Neuronal stem cell (in vitro differentiated cells): ENCODE measurements around the gene CLEC16A.

Experiments
- DNase-seq: peaks from one replicate; pipeline ENCODE4 v3.0.0-alpha.2; 2013; ENCODE audit warnings: low spot score
- H2AFZ ChIP-seq: one replicate; pipeline ENCODE4 v1.6.1; 2013; ENCODE audit warnings: mild to moderate bottlenecking, low read length, inconsistent platforms
- H2AK5ac ChIP-seq: 2 replicates; pipeline ENCODE4 v1.6.1; 2013; ENCODE audit warnings: low read depth, mild to moderate bottlenecking, inconsistent platforms, low read length, moderate library complexity, mixed read lengths
- H2BK120ac ChIP-seq: 2 replicates; pipeline ENCODE4 v1.6.1; 2013; ENCODE audit warnings: low read depth, mild to moderate bottlenecking, inconsistent platforms, low read length, moderate library complexity, mixed read lengths
- H2BK12ac ChIP-seq: one replicate; pipeline ENCODE4 v1.6.1; 2013; ENCODE audit warnings: low read length, inconsistent platforms
- H2BK15ac ChIP-seq: 2 replicates; pipeline ENCODE4 v1.6.1; 2013; ENCODE audit warnings: mild to moderate bottlenecking, low read length, inconsistent platforms, mixed read lengths
- H2BK5ac ChIP-seq: one replicate; pipeline ENCODE4 v1.6.1; 2013; ENCODE audit warnings: inconsistent platforms, mild to moderate bottlenecking, low read length, moderate library complexity
- H3K14ac ChIP-seq: one replicate; pipeline ENCODE4 v1.6.1; 2013; ENCODE audit warnings: low read length, inconsistent platforms
- H3K18ac ChIP-seq: 2 replicates; pipeline ENCODE4 v1.6.1; 2013; ENCODE audit warnings: low read length, inconsistent platforms
- H3K23ac ChIP-seq: 2 replicates; pipeline ENCODE4 v1.6.1; 2013; ENCODE audit warnings: low read depth, mild to moderate bottlenecking, mixed read lengths, low read length, inconsistent platforms; ENCODE audit not compliant: poor library complexity
- H3K27ac ChIP-seq: replicated peaks from 3 replicates; pipeline ENCODE4 v1.5.1; 2013; ENCODE audit warnings: low read length, inconsistent platforms
- H3K27me3 ChIP-seq, 3 experiments: 2 replicates each; pipeline ENCODE4 v1.6.1; 2013; ENCODE audit warnings: low read length in 3 of 3, mild to moderate bottlenecking in 2 of 3, inconsistent platforms in 1 of 3, low read depth in 1 of 3, mixed read lengths in 1 of 3, moderate library complexity in 1 of 3; ENCODE audit not compliant: control insufficient read depth in 3 of 3, insufficient read depth in 3 of 3
- H3K36me3 ChIP-seq, 2 donors: replicated peaks in 1 of 2; 2 replicates each; pipeline ENCODE4 v1.6.1; 2013; ENCODE audit warnings: low read length in 2 of 2; ENCODE audit not compliant: control insufficient read depth in 2 of 2, insufficient read depth in 2 of 2
- H3K4ac ChIP-seq: 2 replicates; pipeline ENCODE4 v1.6.1; 2013; ENCODE audit warnings: inconsistent platforms, mild to moderate bottlenecking, low read length, moderate library complexity
- H3K4me1 ChIP-seq, 2 donors: 1 replicate in 1 of 2; 2 replicates in 1 of 2; pipeline ENCODE4 v1.6.1; 2013; ENCODE audit warnings: low read length in 2 of 2, low read depth in 1 of 2; ENCODE audit not compliant: control insufficient read depth in 2 of 2, insufficient read depth in 1 of 2
- H3K4me2 ChIP-seq: one replicate; pipeline ENCODE4 v1.6.1; 2013; ENCODE audit warnings: mild to moderate bottlenecking, low read length, inconsistent platforms; ENCODE audit not compliant: insufficient read depth, poor library complexity, severe bottlenecking
- H3K4me3 ChIP-seq, 2 donors: 2 replicates each; pipeline ENCODE4 v1.5.1; 2013; ENCODE audit warnings: low read length in 2 of 2, mild to moderate bottlenecking in 2 of 2, inconsistent platforms in 1 of 2, moderate library complexity in 1 of 2
- H3K79me1 ChIP-seq: one replicate; pipeline ENCODE4 v1.6.1; 2013; ENCODE audit warnings: low read depth, mild to moderate bottlenecking, inconsistent platforms, low read length, moderate library complexity
- H3K9ac ChIP-seq: one replicate; pipeline ENCODE4 v1.6.1; 2013; ENCODE audit warnings: mild to moderate bottlenecking, low read depth, low read length, inconsistent platforms; ENCODE audit not compliant: poor library complexity
- H3K9me3 ChIP-seq, 2 donors: replicated peaks in 1 of 2; 2 replicates each; pipeline versions ENCODE3 to v1.6.1; 2013; ENCODE audit warnings: low read length in 2 of 2, mild to moderate bottlenecking in 2 of 2, inconsistent platforms in 1 of 2, low read depth in 1 of 2, mixed read lengths in 1 of 2, moderate library complexity in 1 of 2; ENCODE audit not compliant: control insufficient read depth in 2 of 2, insufficient read depth in 1 of 2
- H4K8ac ChIP-seq: one replicate; pipeline ENCODE4 v1.6.1; 2013; ENCODE audit warnings: low read depth, mild to moderate bottlenecking, inconsistent platforms, low read length, moderate library complexity
- H4K91ac ChIP-seq: one replicate; pipeline ENCODE4 v1.6.1; 2013; ENCODE audit warnings: low read length, low read depth, mild to moderate bottlenecking, inconsistent platforms; ENCODE audit not compliant: poor library complexity
- WGBS, 2 donors: extraction: QIAGEN DNeasy Blood & Tissue Kit; methylation state at CpG; one replicate each; pipeline ENCODE4 v1.1.7; 2013; ENCODE audit warnings: missing lambda C conversion rate in 2 of 2, mixed read lengths in 1 of 2; ENCODE audit not compliant: insufficient read length in 2 of 2, insufficient replicate concordance in 1 of 2; ENCODE audit errors: extremely low coverage in 2 of 2; 5-methylcytosine and 5-hydroxymethylcytosine counted together

Gene CLEC16A

GRCh38 chr16:11224894-11225676, 280.7 kb downstream of the CLEC16A start:
- no CpG with 5 or more reads among the region's 21 CpGs for WGBS, 2 donors
- H3K9ac ChIP-seq, result no peak overlapping the region
- H2BK15ac ChIP-seq, result no peak overlapping the region
- H3K23ac ChIP-seq, result no peak overlapping the region
- no peak overlapping the region for H2BK5ac ChIP-seq
- H4K91ac ChIP-seq, result no peak overlapping the region
- peak overlapping the region; percentile 11 for H3K18ac ChIP-seq
- H2BK12ac ChIP-seq, result no peak overlapping the region
- no peak overlapping the region for H3K4me2 ChIP-seq
- no peak overlapping the region for H4K8ac ChIP-seq
- H3K4me1 ChIP-seq, result peaks cover 0 to 2% of the 10 kb centered on the region in 2 donors
- no peak overlapping the region for H2AFZ ChIP-seq
- H3K79me1 ChIP-seq, result no peaks in the 10 kb centered on the region
- no peak overlapping the region for H3K4me3 ChIP-seq
- DNase-seq, result no peak
- peak overlapping the region; percentile 4 for H3K14ac ChIP-seq
- no peak overlapping the region for H3K4ac ChIP-seq
- no peaks in the 10 kb centered on the region for H3K9me3 ChIP-seq
- no peaks in the 10 kb centered on the region for H3K36me3 ChIP-seq
- H2BK120ac ChIP-seq, result no peak overlapping the region
- peak overlapping the region; percentile 74 for H2AK5ac ChIP-seq
- no peak overlapping the region for H3K27ac ChIP-seq
- peaks cover 0 to 9% (median 0%) of the 10 kb centered on the region in 3 experiments for H3K27me3 ChIP-seq

GRCh38 chr16:11225677-11226549, 281.5 kb downstream of the CLEC16A start:
- Histone ChIP-seq H3K4me3 (no peak overlapping the region), H2BK15ac (no peak overlapping the region)

GRCh38 chr16:11229432-11229831, 285.1 kb downstream of the CLEC16A start:
- Histone ChIP-seq H3K23ac (no peak overlapping the region), H2AFZ (no peak overlapping the region), H3K4me1 (peaks cover 2 to 5% of the 10 kb centered on the region in 2 donors), H3K4me2 (no peak overlapping the region), H3K4me3 (no peak overlapping the region), H3K27ac (no peak overlapping the region), H3K14ac (no peak overlapping the region), H3K36me3 (no peaks in the 10 kb centered on the region), H3K4ac (no peak overlapping the region), H2BK12ac (no peak overlapping the region), H3K79me1 (no peaks in the 10 kb centered on the region), H3K9ac (no peak overlapping the region), H4K8ac (no peak overlapping the region), H3K18ac (no peak overlapping the region), H3K9me3 (no peaks in the 10 kb centered on the region), H2AK5ac (no peak overlapping the region), H2BK5ac (no peak overlapping the region), H2BK15ac (peak overlapping the region; percentile 8), H2BK120ac (no peak overlapping the region), H4K91ac (no peak overlapping the region), H3K27me3 (peaks cover 0 to 12% (median 0%) of the 10 kb centered on the region in 3 experiments)
- DNase-seq, result no peak
- no CpG with 5 or more reads among the region's 5 CpGs for WGBS, 2 donors

More at GRCh38 chr16:11225677-11226549, 281.5 kb downstream of the CLEC16A start:
- Histone ChIP-seq H3K27me3 (peaks cover 0 to 10% (median 0%) of the 10 kb centered on the region in 3 experiments), H4K91ac (no peak overlapping the region), H3K27ac (no peak overlapping the region), H3K9ac (no peak overlapping the region), H2BK12ac (peak overlapping the region; percentile 58), H3K79me1 (no peaks in the 10 kb centered on the region), H3K36me3 (no peaks in the 10 kb centered on the region), H2AFZ (no peak overlapping the region), H3K18ac (peak overlapping the region; percentile 15), H3K23ac (peak overlapping the region; percentile 0), H3K4ac (no peak overlapping the region), H3K14ac (peak overlapping the region; percentile 4), H3K9me3 (no peaks in the 10 kb centered on the region), H3K4me1 (peaks cover 0 to 2% of the 10 kb centered on the region in 2 donors), H2BK5ac (no peak overlapping the region), H2BK120ac (no peak overlapping the region), H3K4me2 (no peak overlapping the region), H2AK5ac (peak overlapping the region; percentile 74), H4K8ac (no peak overlapping the region)
- no peak for DNase-seq
- no CpG with 5 or more reads among the region's 18 CpGs for WGBS, 2 donors

DNA sequence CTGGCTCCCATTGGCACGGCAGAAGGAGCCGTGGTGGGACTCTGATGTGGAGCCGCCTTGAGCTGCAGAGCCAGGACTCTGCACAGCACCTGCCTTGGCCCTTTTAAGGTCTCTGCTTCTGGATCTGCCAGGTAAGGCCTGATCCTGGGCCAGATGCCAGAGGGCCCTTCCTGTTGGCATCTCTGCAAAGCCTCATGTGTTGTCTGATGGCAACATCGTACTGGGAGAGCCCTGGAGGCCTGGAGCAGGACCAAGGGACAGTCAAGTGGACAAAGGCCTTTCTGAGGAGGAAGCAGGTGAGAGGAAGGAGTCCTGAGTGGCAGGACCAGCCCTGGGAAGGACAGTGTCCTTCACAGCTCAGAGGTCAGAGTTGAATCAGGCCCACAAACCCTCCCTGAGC, 285.5 kb downstream of the CLEC16A start:
- no peak overlapping the region for H3K23ac ChIP-seq
- H3K4ac ChIP-seq, result no peak overlapping the region
- no peak for DNase-seq
- WGBS, 2 donors, result no CpG with 5 or more reads among the region's 4 CpGs
- H3K27ac ChIP-seq, result no peak overlapping the region
- H3K4me2 ChIP-seq, result no peak overlapping the region
- no peaks in the 10 kb centered on the region for H3K9me3 ChIP-seq
- no peak overlapping the region for H3K4me3 ChIP-seq
- H3K27me3 ChIP-seq, result peaks cover 0 to 12% (median 0%) of the 10 kb centered on the region in 3 experiments
- H2BK120ac ChIP-seq, result no peak overlapping the region
- H4K8ac ChIP-seq, result no peak overlapping the region
- no peaks in the 10 kb centered on the region for H3K36me3 ChIP-seq
- H4K91ac ChIP-seq, result no peak overlapping the region
- H2AK5ac ChIP-seq, result peak overlapping the region; percentile 47
- no peaks in the 10 kb centered on the region for H3K79me1 ChIP-seq
- H2BK12ac ChIP-seq, result no peak overlapping the region
- no peak overlapping the region for H3K9ac ChIP-seq
- no peak overlapping the region for H2BK5ac ChIP-seq
- no peak overlapping the region for H3K18ac ChIP-seq
- peak overlapping the region; percentile 8 for H2BK15ac ChIP-seq
- no peak overlapping the region for H2AFZ ChIP-seq
- H3K14ac ChIP-seq, result no peak overlapping the region
- peaks cover 2 to 5% of the 10 kb centered on the region in 2 donors for H3K4me1 ChIP-seq
